BJ (cell line): ENCODE data around the gene IFT20. TPM values are rescaled to one million over a fixed set of nuclear protein-coding genes. Genes with fewer than 3 reads are reported as not detected.

Experiments used
- CTCF ChIA-PET: fragments of 350-600 bp; formaldehyde crosslinking; extraction: SDS; loops from one replicate; lab custom pipeline; 2021; ENCODE audit warnings: antibody characterized with exemption, inconsistent platforms; lab: Yijun Ruan, JAX
- POLR2A ChIA-PET: fragments of 300-600 bp; sonication (Branson Sonifier 250); formaldehyde crosslinking; extraction: SDS; loops from one replicate; lab custom pipeline; 2021; ENCODE audit warnings: antibody characterized with exemption; lab: Charles Lee
- DNase-seq: peaks from one replicate; pipeline ENCODE4 v3.0.0-alpha.2; 2011; ENCODE audit warnings: low read depth
- H3K27me3 ChIP-seq: 2 replicates; pipeline ENCODE4 v1.6.0; 2011; ENCODE audit warnings: low read length; ENCODE audit not compliant: control insufficient read depth, insufficient read depth
- H3K36me3 ChIP-seq: 2 replicates; pipeline ENCODE4 v1.5.1; 2011; ENCODE audit warnings: low read length; ENCODE audit not compliant: control insufficient read depth, insufficient read depth
- H3K4me3 ChIP-seq: 2 replicates; pipeline ENCODE4 v1.5.1; 2011; ENCODE audit warnings: low read depth, mild to moderate bottlenecking, control low read depth, low read length
- polyA plus RNA-seq: library from polyadenylated mRNA; depleted of rRNA; stranded (reverse); fragments of >200 nt; gene quantifications from 2 replicates; pipeline ENCODE4 v1.2.3, GENCODE V29; 2011
- TF ChIP-seq, protein P1 (sequence below): IDR thresholded peaks from 2 replicates; pipeline ENCODE4 v1.5.1; 2011; ENCODE audit warnings: low read depth, mild to moderate bottlenecking, control low read depth, inconsistent platforms, low read length, moderate library complexity; ENCODE audit not compliant: insufficient read depth

IFT20 gene
- polyA plus RNA-seq, 1 experiment = 39.1 TPM

DNA sequence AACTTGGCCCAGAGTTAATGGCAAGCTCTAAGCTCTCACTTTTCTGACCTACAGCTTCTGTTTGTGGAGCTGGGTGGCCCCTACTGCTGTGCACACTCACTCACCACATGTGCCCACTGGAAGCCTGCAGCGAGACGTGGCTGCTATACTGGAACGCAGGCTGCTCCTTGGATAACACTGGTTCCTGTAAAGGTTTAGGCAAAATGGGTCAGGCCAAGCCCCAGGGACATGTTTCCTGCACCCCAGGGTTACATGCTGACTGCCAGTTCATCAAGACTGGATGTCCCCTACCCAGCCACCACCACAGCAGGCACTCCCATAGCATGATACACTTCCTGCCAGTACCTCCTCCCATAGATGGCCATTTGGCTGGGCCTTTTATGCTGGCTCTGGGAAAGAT is 13.7 kb upstream of the IFT20 start:
- H3K36me3 ChIP-seq = peaks cover 41% of the 10 kb centered on the region
- ChIA-PET CTCF (interaction anchor here (1.3 kb wide), 1 partner anchor 544 kb away, joined by 3 read pairs; no protein-coding TSS in a partner anchor), POLR2A (interaction anchor here (0.6 kb wide), 1 partner anchor 143 kb away, joined by 6 read pairs; no protein-coding TSS in a partner anchor)
- TF ChIP-seq, protein P1, sequence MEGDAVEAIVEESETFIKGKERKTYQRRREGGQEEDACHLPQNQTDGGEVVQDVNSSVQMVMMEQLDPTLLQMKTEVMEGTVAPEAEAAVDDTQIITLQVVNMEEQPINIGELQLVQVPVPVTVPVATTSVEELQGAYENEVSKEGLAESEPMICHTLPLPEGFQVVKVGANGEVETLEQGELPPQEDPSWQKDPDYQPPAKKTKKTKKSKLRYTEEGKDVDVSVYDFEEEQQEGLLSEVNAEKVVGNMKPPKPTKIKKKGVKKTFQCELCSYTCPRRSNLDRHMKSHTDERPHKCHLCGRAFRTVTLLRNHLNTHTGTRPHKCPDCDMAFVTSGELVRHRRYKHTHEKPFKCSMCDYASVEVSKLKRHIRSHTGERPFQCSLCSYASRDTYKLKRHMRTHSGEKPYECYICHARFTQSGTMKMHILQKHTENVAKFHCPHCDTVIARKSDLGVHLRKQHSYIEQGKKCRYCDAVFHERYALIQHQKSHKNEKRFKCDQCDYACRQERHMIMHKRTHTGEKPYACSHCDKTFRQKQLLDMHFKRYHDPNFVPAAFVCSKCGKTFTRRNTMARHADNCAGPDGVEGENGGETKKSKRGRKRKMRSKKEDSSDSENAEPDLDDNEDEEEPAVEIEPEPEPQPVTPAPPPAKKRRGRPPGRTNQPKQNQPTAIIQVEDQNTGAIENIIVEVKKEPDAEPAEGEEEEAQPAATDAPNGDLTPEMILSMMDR = no peak
- no peak for DNase-seq
- H3K4me3 ChIP-seq = no peak overlapping the region
- H3K27me3 ChIP-seq = no peaks in the 10 kb centered on the region

DNA sequence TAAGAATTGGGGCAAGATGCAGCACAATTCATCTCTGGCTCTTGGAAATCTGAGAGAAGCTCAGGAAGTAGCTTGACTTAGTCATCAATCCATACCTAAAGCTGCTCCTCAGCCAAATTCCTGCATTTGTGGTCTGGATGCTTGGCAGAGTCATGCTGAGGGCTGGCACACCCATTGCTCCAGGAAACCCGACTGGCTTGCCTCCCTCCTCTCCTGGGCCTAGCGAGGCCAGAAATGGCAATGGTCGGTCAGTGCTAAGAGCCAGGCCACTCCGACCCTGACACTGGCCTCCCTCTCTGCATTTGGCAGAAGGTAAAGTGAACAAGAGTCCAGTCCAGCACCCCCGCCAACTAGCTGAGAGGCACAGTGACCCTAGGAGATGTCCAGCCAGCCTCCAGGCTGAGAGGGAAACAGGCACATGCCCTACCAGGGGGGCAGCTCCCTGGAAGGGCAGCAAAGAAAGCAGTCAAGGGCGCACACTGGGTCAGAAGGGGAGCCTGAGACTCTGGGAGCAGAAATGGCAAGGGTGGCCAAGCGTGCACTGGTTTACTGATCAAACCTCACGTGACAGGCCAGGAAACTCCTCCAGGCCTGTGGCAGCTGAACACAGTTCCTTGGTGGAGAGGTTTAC is 12.1 kb upstream of the IFT20 start:
- H3K27me3 ChIP-seq = no peaks in the 10 kb centered on the region
- peaks cover 45% of the 10 kb centered on the region for H3K36me3 ChIP-seq
- DNase-seq = peak; percentile 52
- POLR2A ChIA-PET = interaction anchor here (0.5 to 1.4 kb wide), 5 partner anchors 8 to 889 kb away, joined by 4 to 14 read pairs (median 8); partner anchors contain the start of genes IFT20, POLDIP2 and TNFAIP1
- TF ChIP-seq, protein P1 = no peak
- CTCF ChIA-PET = interaction anchor here (0.8 to 2.1 kb wide), 8 partner anchors 9 to 542 kb away, joined by 3 to 13 read pairs (median 6); partner anchors contain the start of genes IFT20, POLDIP2 and TNFAIP1
- no peak overlapping the region for H3K4me3 ChIP-seq

DNA sequence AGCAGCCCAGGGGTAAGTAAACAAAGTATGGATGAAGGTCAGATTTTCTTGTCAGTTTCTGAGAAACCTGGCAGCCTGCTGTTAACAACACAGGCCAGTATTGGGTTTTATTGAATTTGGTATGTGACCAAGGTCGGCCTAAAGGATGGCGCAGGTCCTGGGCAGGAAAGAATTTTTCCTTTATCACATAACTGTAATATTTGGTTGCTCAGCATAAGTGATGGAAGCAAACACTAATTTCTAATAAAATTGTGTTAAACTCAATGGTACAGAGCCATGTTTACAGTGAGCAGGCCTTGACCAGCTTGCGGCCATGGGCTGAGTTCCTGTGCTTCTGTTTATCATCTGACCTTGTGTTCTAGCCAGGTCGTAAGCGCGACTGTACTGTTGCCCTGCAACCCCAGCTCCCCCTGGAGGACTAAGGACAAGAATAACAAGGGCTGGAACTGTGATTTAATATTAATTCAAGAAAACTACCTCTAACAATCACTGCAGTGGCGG is 11.5 kb upstream of the IFT20 start:
- no peak for DNase-seq
- H3K36me3 ChIP-seq = peaks cover 48% of the 10 kb centered on the region
- ChIA-PET POLR2A (interaction anchor here (0.5 to 1.4 kb wide), 6 partner anchors 8 to 889 kb away, joined by 3 to 14 read pairs (median 6); partner anchors contain the start of genes IFT20, POLDIP2 and TNFAIP1), CTCF (interaction anchor here (0.5 to 2.1 kb wide), 8 partner anchors 9 to 541 kb away, joined by 3 to 13 read pairs (median 5); partner anchors contain the start of genes IFT20, POLDIP2 and TNFAIP1)
- TF ChIP-seq, protein P1 = peak; percentile 48
- H3K4me3 ChIP-seq = no peak overlapping the region
- H3K27me3 ChIP-seq = no peaks in the 10 kb centered on the region

DNA sequence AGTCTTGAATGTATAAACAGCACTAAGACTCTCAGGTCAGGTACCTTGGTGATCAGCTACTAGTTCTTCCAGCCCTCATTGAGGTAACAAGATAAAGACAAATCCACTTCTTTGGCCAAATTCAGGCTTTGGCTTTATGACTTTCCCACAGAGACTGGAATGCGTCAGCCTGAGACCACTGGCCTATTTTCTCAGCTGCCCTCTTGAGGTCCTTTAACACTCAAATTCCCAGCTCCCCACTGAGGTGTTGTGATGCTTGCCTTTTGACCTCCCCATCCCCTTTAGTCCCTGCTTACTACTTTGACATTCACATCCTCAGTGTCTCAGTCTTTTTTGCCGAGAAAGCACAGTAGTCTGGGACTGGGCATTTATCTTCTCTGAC is 10.9 kb upstream of the IFT20 start:
- Histone ChIP-seq H3K36me3 (peaks cover 48% of the 10 kb centered on the region), H3K27me3 (no peaks in the 10 kb centered on the region), H3K4me3 (no peak overlapping the region)
- CTCF ChIA-PET = interaction anchor here (1.8 to 2.1 kb wide), 5 partner anchors 8 to 541 kb away, joined by 4 to 13 read pairs (median 10); partner anchors contain the start of genes IFT20 and TNFAIP1
- DNase-seq = no peak
- POLR2A ChIA-PET = interaction anchor here (0.8 to 1.4 kb wide), 3 partner anchors 8 to 11 kb away, joined by 3 to 9 read pairs (median 4); partner anchors contain the start of genes IFT20, POLDIP2 and TNFAIP1
- TF ChIP-seq, protein P1 = no peak
